Smooth muscle cell (in vitro differentiated cells): ENCODE results near the gene GLCE. TPM values are rescaled to one million over a fixed set of nuclear protein-coding genes. Genes with fewer than 3 reads are reported as not detected.

Source experiments
- DNase-seq: peaks from one replicate; lab custom pipeline; 2025; ENCODE audit not compliant: unreplicated experiment; lab: John Stamatoyannopoulos, UW
- H2AFZ ChIP-seq: fragments of 200-600 bp; sonication (generic); 2 replicates; pipeline ENCODE4 v1.6.0; 2016; ENCODE audit warnings: antibody characterized with exemption, low read depth, mild to moderate bottlenecking
- H3F3A ChIP-seq: fragments of 200-600 bp; sonication (generic); 2 replicates; pipeline ENCODE4 v1.6.0; 2017; ENCODE audit warnings: antibody characterized with exemption, low read depth
- H3K27ac ChIP-seq: fragments of 200-600 bp; sonication (generic); 2 replicates; pipeline ENCODE4 v1.5.1; 2016; ENCODE audit warnings: low read depth, mild to moderate bottlenecking
- H3K27me3 ChIP-seq: fragments of 200-600 bp; sonication (generic); 2 replicates; pipeline ENCODE4 v1.6.1; 2016; ENCODE audit warnings: low read depth, mild to moderate bottlenecking
- H3K36me3 ChIP-seq: fragments of 200-600 bp; sonication (generic); 2 replicates; pipeline ENCODE4 v1.5.1; 2016; ENCODE audit warnings: low read depth
- H3K4me1 ChIP-seq: fragments of 200-600 bp; sonication (generic); 2 replicates; pipeline ENCODE4 v1.5.1; 2016; ENCODE audit warnings: low read depth
- H3K4me2 ChIP-seq: fragments of 200-600 bp; sonication (generic); 2 replicates; pipeline ENCODE4 v1.6.0; 2016; ENCODE audit warnings: mild to moderate bottlenecking
- H3K4me3 ChIP-seq: fragments of 200-600 bp; sonication (generic); 2 replicates; pipeline ENCODE4 v1.5.1; 2016; ENCODE audit warnings: mild to moderate bottlenecking
- H3K79me2 ChIP-seq: fragments of 200-600 bp; sonication (generic); 2 replicates; pipeline ENCODE4 v1.6.0; 2016; ENCODE audit warnings: low read depth, mild to moderate bottlenecking
- H3K9ac ChIP-seq: fragments of 200-600 bp; sonication (generic); 2 replicates; pipeline ENCODE4 v1.6.0; 2016; ENCODE audit warnings: low read depth
- H3K9me3 ChIP-seq: fragments of 200-600 bp; sonication (generic); replicated peaks from 2 replicates; pipeline ENCODE4 v1.5.1; 2016; ENCODE audit warnings: low read depth
- H4K20me1 ChIP-seq: fragments of 200-600 bp; sonication (generic); 2 replicates; pipeline ENCODE4 v1.6.0; 2016; ENCODE audit warnings: low read depth
- WGBS: methylation state at CpG from one replicate; pipeline ENCODE4 v1.1.7; 2016; ENCODE audit warnings: low lambda C conversion rate; 5-methylcytosine and 5-hydroxymethylcytosine counted together
- polyA plus RNA-seq: library from polyadenylated mRNA; unstranded; fragments of >200 nt; fragmentation: Nextera tagmentation; extraction: Ambion mirVana; gene quantifications from 2 replicates; pipeline ENCODE4 v1.2.1, GENCODE V29; 2016
- total RNA-seq: library from RNA; depleted of rRNA; stranded (reverse); fragments of >200 nt; gene quantifications from 2 replicates; pipeline ENCODE4 v1.2.3, GENCODE V29; 2014
- TF ChIP-seq, protein P1 (sequence below): fragments of 200-600 bp; sonication (generic); IDR thresholded peaks from 2 replicates; pipeline ENCODE4 v1.5.1; 2017; ENCODE audit warnings: borderline replicate concordance, mild to moderate bottlenecking, antibody characterized with exemption; ENCODE audit not compliant: insufficient read depth, poor library complexity, severe bottlenecking

The GLCE gene
- total and polyA plus RNA-seq, 2 experiments from 2014 or later: 8.3 to 26.6 TPM

DNA sequence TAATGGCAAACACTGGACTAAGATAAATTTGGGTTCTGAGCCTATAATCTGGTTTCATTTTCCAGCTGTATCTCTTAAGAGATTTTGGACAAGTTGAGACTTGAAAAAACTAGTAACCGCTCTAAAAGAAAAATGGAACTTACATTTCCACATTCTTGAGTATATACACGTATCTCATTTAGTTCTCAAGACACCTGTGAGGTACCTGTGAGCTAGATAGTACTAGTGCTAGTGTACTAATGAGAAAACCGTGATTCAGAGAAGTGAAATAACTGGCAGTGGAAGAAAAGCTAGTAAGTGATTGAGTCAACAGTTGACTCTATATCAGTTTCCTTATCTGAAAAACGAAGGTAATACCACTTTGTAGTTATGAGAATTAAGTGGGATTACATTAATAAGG lies 76.1 kb downstream of the GLCE start:
- no peak overlapping the region for H3K4me2 ChIP-seq
- DNase-seq: no peak
- H4K20me1 ChIP-seq: no peaks in the 10 kb centered on the region
- no peaks in the 10 kb centered on the region for H3F3A ChIP-seq
- no peaks in the 10 kb centered on the region for H3K27me3 ChIP-seq
- no peaks in the 10 kb centered on the region for H3K36me3 ChIP-seq
- WGBS: 86% methylated on average over 4 of the region's 4 CpGs
- no peak overlapping the region for H3K4me3 ChIP-seq
- H3K9ac ChIP-seq: no peak overlapping the region
- no peaks in the 10 kb centered on the region for H3K9me3 ChIP-seq
- TF ChIP-seq, protein P1, sequence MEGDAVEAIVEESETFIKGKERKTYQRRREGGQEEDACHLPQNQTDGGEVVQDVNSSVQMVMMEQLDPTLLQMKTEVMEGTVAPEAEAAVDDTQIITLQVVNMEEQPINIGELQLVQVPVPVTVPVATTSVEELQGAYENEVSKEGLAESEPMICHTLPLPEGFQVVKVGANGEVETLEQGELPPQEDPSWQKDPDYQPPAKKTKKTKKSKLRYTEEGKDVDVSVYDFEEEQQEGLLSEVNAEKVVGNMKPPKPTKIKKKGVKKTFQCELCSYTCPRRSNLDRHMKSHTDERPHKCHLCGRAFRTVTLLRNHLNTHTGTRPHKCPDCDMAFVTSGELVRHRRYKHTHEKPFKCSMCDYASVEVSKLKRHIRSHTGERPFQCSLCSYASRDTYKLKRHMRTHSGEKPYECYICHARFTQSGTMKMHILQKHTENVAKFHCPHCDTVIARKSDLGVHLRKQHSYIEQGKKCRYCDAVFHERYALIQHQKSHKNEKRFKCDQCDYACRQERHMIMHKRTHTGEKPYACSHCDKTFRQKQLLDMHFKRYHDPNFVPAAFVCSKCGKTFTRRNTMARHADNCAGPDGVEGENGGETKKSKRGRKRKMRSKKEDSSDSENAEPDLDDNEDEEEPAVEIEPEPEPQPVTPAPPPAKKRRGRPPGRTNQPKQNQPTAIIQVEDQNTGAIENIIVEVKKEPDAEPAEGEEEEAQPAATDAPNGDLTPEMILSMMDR: no peak
- H3K27ac ChIP-seq: no peak overlapping the region
- H3K4me1 ChIP-seq: no peaks in the 10 kb centered on the region
- no peaks in the 10 kb centered on the region for H3K79me2 ChIP-seq
- no peak overlapping the region for H2AFZ ChIP-seq

DNA sequence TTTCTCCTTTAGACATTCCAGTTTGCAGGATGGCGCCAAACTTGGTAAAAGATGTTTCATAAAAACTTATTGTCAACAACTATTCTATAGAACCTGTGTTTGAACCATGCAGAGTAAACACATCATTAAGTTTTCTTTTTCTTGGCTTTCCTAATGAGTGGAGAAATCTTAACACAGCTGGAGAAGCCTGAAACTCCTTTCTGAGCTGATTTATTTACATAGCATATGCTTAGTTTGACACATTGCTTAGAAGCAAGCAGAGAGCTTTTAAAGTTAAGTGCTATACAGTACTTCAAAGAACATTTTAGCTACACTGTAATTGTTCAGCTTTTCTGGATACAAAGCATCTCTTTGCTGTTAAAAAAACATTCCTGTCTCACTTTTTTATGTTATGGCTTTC lies 77.3 kb downstream of the GLCE start:
- no peaks in the 10 kb centered on the region for H3K79me2 ChIP-seq
- H3K4me1 ChIP-seq: no peaks in the 10 kb centered on the region
- no peaks in the 10 kb centered on the region for H4K20me1 ChIP-seq
- TF ChIP-seq, protein P1: no peak
- H3K4me3 ChIP-seq: no peak overlapping the region
- H3K36me3 ChIP-seq: no peaks in the 10 kb centered on the region
- no peak overlapping the region for H2AFZ ChIP-seq
- no peak overlapping the region for H3K9ac ChIP-seq
- H3K27me3 ChIP-seq: no peaks in the 10 kb centered on the region
- no peaks in the 10 kb centered on the region for H3K9me3 ChIP-seq
- H3F3A ChIP-seq: no peaks in the 10 kb centered on the region
- H3K27ac ChIP-seq: no peak overlapping the region
- H3K4me2 ChIP-seq: no peak overlapping the region
- no peak for DNase-seq
- WGBS: 89% methylated on average over 1 of the region's 1 CpG

DNA sequence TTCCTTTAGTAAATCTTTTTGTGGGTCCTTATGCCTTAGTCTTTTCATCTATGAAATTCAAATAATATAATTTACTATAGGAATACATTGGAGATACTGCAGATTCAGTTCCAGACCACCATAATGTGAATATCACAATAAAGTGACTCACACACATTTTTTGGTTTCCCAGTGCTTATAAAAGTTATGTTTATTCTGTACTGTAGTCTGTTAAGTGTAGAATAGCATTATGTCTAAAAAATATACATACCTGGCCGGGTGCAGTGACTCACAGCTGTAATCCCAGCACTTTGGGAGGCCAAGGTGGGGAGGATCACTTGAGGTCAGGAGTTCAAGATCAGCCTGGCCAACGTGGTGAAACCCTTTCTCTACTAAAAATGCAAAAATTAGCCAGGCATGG lies 84.4 kb downstream of the GLCE start:
- no peak overlapping the region for H3K9ac ChIP-seq
- WGBS: 27% methylated on average over 2 of the region's 2 CpGs
- H3K27ac ChIP-seq: no peak overlapping the region
- TF ChIP-seq, protein P1: no peak
- H3K36me3 ChIP-seq: no peaks in the 10 kb centered on the region
- DNase-seq: no peak
- H3K9me3 ChIP-seq: no peaks in the 10 kb centered on the region
- no peak overlapping the region for H3K4me2 ChIP-seq
- no peaks in the 10 kb centered on the region for H3K27me3 ChIP-seq
- no peak overlapping the region for H2AFZ ChIP-seq
- no peaks in the 10 kb centered on the region for H4K20me1 ChIP-seq
- H3K4me1 ChIP-seq: no peaks in the 10 kb centered on the region
- no peaks in the 10 kb centered on the region for H3K79me2 ChIP-seq
- H3F3A ChIP-seq: no peaks in the 10 kb centered on the region
- no peak overlapping the region for H3K4me3 ChIP-seq

DNA sequence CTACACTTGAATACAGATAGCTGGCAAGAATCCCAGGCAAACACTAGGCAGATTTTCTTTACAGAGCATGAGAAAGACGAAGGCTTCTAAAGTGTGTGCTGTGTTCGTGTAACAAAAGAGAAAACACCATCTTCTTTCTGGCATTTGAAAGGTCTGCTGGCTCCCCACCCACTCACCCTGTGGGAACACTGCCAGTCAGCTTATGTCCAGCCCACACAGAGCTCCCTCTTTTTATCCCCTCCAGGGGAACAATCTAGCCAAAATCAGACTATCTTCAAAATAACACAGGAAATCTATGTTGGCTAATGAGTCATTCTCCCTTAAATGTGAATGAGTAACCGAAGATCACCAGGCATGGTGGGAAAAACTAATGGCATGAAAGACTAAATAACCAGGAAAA lies 92.7 kb downstream of the GLCE start:
- peak overlapping the region; percentile 85 for H3K27ac ChIP-seq
- H4K20me1 ChIP-seq: no peaks in the 10 kb centered on the region
- H3F3A ChIP-seq: peaks cover 13% of the 10 kb centered on the region
- peak overlapping the region; percentile 47 for H3K9ac ChIP-seq
- H2AFZ ChIP-seq: peak overlapping the region; percentile 15
- H3K36me3 ChIP-seq: no peaks in the 10 kb centered on the region
- TF ChIP-seq, protein P1: no peak
- 12% methylated on average over 3 of the region's 3 CpGs for WGBS
- H3K79me2 ChIP-seq: no peaks in the 10 kb centered on the region
- H3K9me3 ChIP-seq: no peaks in the 10 kb centered on the region
- no peaks in the 10 kb centered on the region for H3K27me3 ChIP-seq
- H3K4me2 ChIP-seq: peak overlapping the region; percentile 71
- no peak for DNase-seq
- peaks cover 10% of the 10 kb centered on the region for H3K4me1 ChIP-seq
- H3K4me3 ChIP-seq: no peak overlapping the region
